MM.1S (cell line): ENCODE data around the gene ZNF462.

Experiments used
- CTCF ChIP-seq: fragments of 300-600 bp; sonication (generic); IDR thresholded peaks from 2 replicates; pipeline ENCODE4 v1.5.1; 2016; ENCODE audit warnings: antibody characterized with exemption, low read length, mixed read lengths
- EZH2 ChIP-seq: fragments of 300-600 bp; sonication (generic); optimal IDR thresholded peaks from 2 replicates; pipeline ENCODE3; 2017; ENCODE audit warnings: low read depth, mild to moderate bottlenecking, antibody characterized with exemption, low read length, mixed read lengths
- EZH2phosphoT487 ChIP-seq: fragments of 300-600 bp; sonication (generic); IDR thresholded peaks from 2 replicates; pipeline ENCODE4 v1.6.1; 2018; ENCODE audit warnings: antibody characterized with exemption, low read length

GRCh38 chr9:106834888-106835287, 28.1 kb upstream of the ZNF462 start:
- TF ChIP-seq EZH2: no peak
- no peak for TF ChIP-seq CTCF
- TF ChIP-seq EZH2phosphoT487: no peak
